KMS-11 (cell line): ENCODE data around the gene USP10.

Experiments
- H2AFZ ChIP-seq: fragments of 200-600 bp; sonication (generic); 2 replicates; pipeline ENCODE4 v1.6.1; 2016; ENCODE audit warnings: antibody characterized with exemption, mixed run types, low read depth
- H3K27ac ChIP-seq: fragments of 200-600 bp; sonication (generic); 2 replicates; pipeline ENCODE4 v1.6.1; 2016; ENCODE audit warnings: mild to moderate bottlenecking, mixed run types
- H3K27me3 ChIP-seq: fragments of 200-600 bp; sonication (generic); 2 replicates; pipeline ENCODE4 v1.6.1; 2017; ENCODE audit warnings: mild to moderate bottlenecking, low read depth, mixed run types, moderate library complexity; ENCODE audit not compliant: insufficient read depth
- H3K36me3 ChIP-seq: fragments of 200-600 bp; sonication (generic); 2 replicates; pipeline ENCODE4 v1.6.1; 2017; ENCODE audit warnings: mild to moderate bottlenecking, mixed run types; ENCODE audit not compliant: insufficient read depth
- H3K4me1 ChIP-seq: fragments of 200-600 bp; sonication (generic); 2 replicates; pipeline ENCODE4 v1.6.1; 2016; ENCODE audit warnings: mild to moderate bottlenecking, low read depth, mixed run types; ENCODE audit not compliant: poor library complexity, severe bottlenecking
- H3K4me2 ChIP-seq: fragments of 200-600 bp; sonication (generic); 2 replicates; pipeline ENCODE4 v1.7.0; 2016; ENCODE audit warnings: mild to moderate bottlenecking, mixed run types
- H3K4me3 ChIP-seq: fragments of 200-600 bp; sonication (generic); IDR thresholded peaks from 2 replicates; pipeline ENCODE4 v1.6.1; 2017; ENCODE audit warnings: low read depth, low read length, mixed read lengths; ENCODE audit not compliant: insufficient read depth
- H3K79me2 ChIP-seq: fragments of 200-600 bp; sonication (generic); 2 replicates; pipeline ENCODE4 v1.6.1; 2016; ENCODE audit warnings: low read depth, mixed run types; ENCODE audit not compliant: insufficient read depth
- H3K9ac ChIP-seq: fragments of 200-600 bp; sonication (generic); 2 replicates; pipeline ENCODE4 v1.6.1; 2016; ENCODE audit warnings: mild to moderate bottlenecking, mixed run types
- H4K20me1 ChIP-seq: fragments of 200-600 bp; sonication (generic); 2 replicates; pipeline ENCODE4 v1.6.1; 2016; ENCODE audit warnings: mild to moderate bottlenecking, mixed run types; ENCODE audit not compliant: insufficient read depth
- CTCF ChIP-seq: fragments of 200-600 bp; sonication (generic); conservative IDR thresholded peaks from 2 replicates; pipeline ENCODE4 v1.6.1; 2017; ENCODE audit warnings: low read depth, mild to moderate bottlenecking, antibody characterized with exemption, low read length, moderate library complexity, mixed read lengths

The USP10 gene

GRCh38 chr16:84732674-84733352, 33.0 kb downstream of the USP10 start:
- Histone ChIP-seq H2AFZ (no peak overlapping the region), H3K4me3 (no peak overlapping the region), H3K9ac (no peak overlapping the region), H3K36me3 (no peaks in the 10 kb centered on the region), H4K20me1 (peaks cover 22% of the 10 kb centered on the region; the same call in 1 of the 2 replicates), H3K4me1 (peaks cover 38% of the 10 kb centered on the region), H3K27me3 (no peaks in the 10 kb centered on the region), H3K27ac (no peak overlapping the region), H3K4me2 (no peak overlapping the region), H3K79me2 (peaks cover 75% of the 10 kb centered on the region)
- no peak for TF ChIP-seq CTCF

- H4K20me1 ChIP-seq = peaks cover 35% of the 10 kb centered on the region
- no peak overlapping the region for H3K27ac ChIP-seq
These were observed 36.2 kb downstream of the USP10 start for GRCh38 chr16:84735849-84736586.

GRCh38 chr16:84737192-84738011, 37.6 kb downstream of the USP10 start:
- H3K36me3 ChIP-seq = no peaks in the 10 kb centered on the region
- no peak for TF ChIP-seq CTCF
- peaks cover 67% of the 10 kb centered on the region for H3K79me2 ChIP-seq
- H3K4me1 ChIP-seq = peaks cover 34% of the 10 kb centered on the region
- H3K4me2 ChIP-seq = no peak overlapping the region
- H3K4me3 ChIP-seq = no peak overlapping the region
- H2AFZ ChIP-seq = no peak overlapping the region
- H3K27ac ChIP-seq = peak overlapping the region; percentile 10; the same call in 1 of the 2 replicates
- no peaks in the 10 kb centered on the region for H3K27me3 ChIP-seq
- peaks cover 35% of the 10 kb centered on the region for H4K20me1 ChIP-seq
- no peak overlapping the region for H3K9ac ChIP-seq

More at GRCh38 chr16:84735849-84736586, 36.2 kb downstream of the USP10 start:
- peaks cover 69% of the 10 kb centered on the region for H3K79me2 ChIP-seq
- no peak overlapping the region for H3K4me3 ChIP-seq
- no peak overlapping the region for H3K4me2 ChIP-seq
- no peaks in the 10 kb centered on the region for H3K36me3 ChIP-seq
- TF ChIP-seq CTCF = no peak
- H3K9ac ChIP-seq = no peak overlapping the region
- peaks cover 29% of the 10 kb centered on the region for H3K4me1 ChIP-seq
- H2AFZ ChIP-seq = no peak overlapping the region
- no peaks in the 10 kb centered on the region for H3K27me3 ChIP-seq

GRCh38 chr16:84738255-84739038, 38.6 kb downstream of the USP10 start:
- Histone ChIP-seq H3K27me3 (no peaks in the 10 kb centered on the region), H3K9ac (no peak overlapping the region), H3K4me1 (peaks cover 28% of the 10 kb centered on the region), H3K27ac (peak overlapping the region; percentile 12; the same call in 1 of the 2 replicates), H2AFZ (no peak overlapping the region), H3K79me2 (peaks cover 66% of the 10 kb centered on the region), H3K36me3 (no peaks in the 10 kb centered on the region), H4K20me1 (peaks cover 28% of the 10 kb centered on the region), H3K4me3 (no peak overlapping the region), H3K4me2 (peak overlapping the region; percentile 30; the same call in 1 of the 2 replicates)
- TF ChIP-seq CTCF = peak; percentile 95
